Activated CD4-positive, alpha-beta memory T cell treated with anti-CD3 and anti-CD28 coated beads, Interleukin-2, amount 10 ng/mL, durations not matched to agents 7 days and 5 days (primary cell): ENCODE measurements around the gene C14orf132. TPM values are rescaled to one million over a fixed set of nuclear protein-coding genes. Genes with fewer than 3 reads are reported as not detected.
A peak's percentile ranks its signal among the peaks of the same experiment; 100 is the strongest.

Experiments used
- CTCF ChIA-PET: fragments of 350-600 bp; sonication (Branson Sonifier 250); formaldehyde crosslinking; loops from one replicate; lab custom pipeline; 2021; ENCODE audit warnings: antibody characterized with exemption, inconsistent platforms; lab: Charles Lee
- POLR2A ChIA-PET: fragments of 350-600 bp; sonication (Branson Sonifier 250); formaldehyde crosslinking; loops from one replicate; lab custom pipeline; 2021; ENCODE audit warnings: antibody characterized with exemption; lab: Charles Lee
- DNase-seq: peaks from one replicate; pipeline ENCODE4 v3.0.0-alpha.2; 2020
- H3K27ac Mint-ChIP-seq: one replicate; pipeline ENCODE4 v1.8.0; 2021; ENCODE audit warnings: mild to moderate bottlenecking, mixed read lengths
- H3K27me3 Mint-ChIP-seq: one replicate; pipeline ENCODE4 v1.8.0; 2021; ENCODE audit warnings: mixed read lengths
- H3K36me3 Mint-ChIP-seq: one replicate; pipeline ENCODE4 v1.8.0; 2021; ENCODE audit warnings: low read depth, mixed read lengths
- H3K4me1 Mint-ChIP-seq: one replicate; pipeline ENCODE4 v1.8.0; 2021; ENCODE audit warnings: mixed read lengths
- H3K4me3 Mint-ChIP-seq: one replicate; pipeline ENCODE4 v1.8.0; 2021; ENCODE audit warnings: mild to moderate bottlenecking, mixed read lengths
- H3K9me3 Mint-ChIP-seq: one replicate; pipeline ENCODE4 v1.8.0; 2021; ENCODE audit warnings: mixed read lengths
- total RNA-seq, 2 experiments: library from RNA; stranded (reverse); gene quantifications; one replicate each; pipeline ENCODE4 v1.2.3, GENCODE V29; 2021

C14orf132 gene
- total RNA-seq, 2 experiments from 2014 or later: 1.1 to 1.2 TPM

GRCh38 chr14:96027431-96028355, 11.5 kb upstream of the C14orf132 start:
- ChIA-PET CTCF (no interaction called here), POLR2A (no interaction called here)
- Mint-ChIP-seq H3K4me3 (no peak overlapping the region), H3K9me3 (no peaks in the 10 kb centered on the region), H3K4me1 (peaks cover 6% of the 10 kb centered on the region), H3K27me3 (no peaks in the 10 kb centered on the region), H3K27ac (no peak overlapping the region), H3K36me3 (no peaks in the 10 kb centered on the region)
- no peak for DNase-seq

GRCh38 chr14:96029089-96029645, 10.0 kb upstream of the C14orf132 start:
- Mint-ChIP-seq H3K27ac (no peak overlapping the region), H3K4me3 (no peak overlapping the region), H3K36me3 (no peaks in the 10 kb centered on the region), H3K9me3 (no peaks in the 10 kb centered on the region), H3K4me1 (peaks cover 6% of the 10 kb centered on the region), H3K27me3 (no peaks in the 10 kb centered on the region)
- DNase-seq: no peak
- POLR2A ChIA-PET: no interaction called here
- CTCF ChIA-PET: no interaction called here

- Mint-ChIP-seq H3K27ac (no peak overlapping the region), H3K36me3 (no peaks in the 10 kb centered on the region), H3K9me3 (no peaks in the 10 kb centered on the region), H3K27me3 (no peaks in the 10 kb centered on the region), H3K4me3 (no peak overlapping the region), H3K4me1 (peaks cover 6% of the 10 kb centered on the region)
- ChIA-PET CTCF (no interaction called here), POLR2A (no interaction called here)
- no peak for DNase-seq
These were observed 8.9 kb upstream of the C14orf132 start for GRCh38 chr14:96030108-96030760.

GRCh38 chr14:96031691-96032090, 7.5 kb upstream of the C14orf132 start:
- H3K27ac Mint-ChIP-seq: no peak overlapping the region
- no peaks in the 10 kb centered on the region for H3K27me3 Mint-ChIP-seq
- no peaks in the 10 kb centered on the region for H3K9me3 Mint-ChIP-seq
- H3K36me3 Mint-ChIP-seq: no peaks in the 10 kb centered on the region
- no peak for DNase-seq
- peaks cover 6% of the 10 kb centered on the region for H3K4me1 Mint-ChIP-seq
- H3K4me3 Mint-ChIP-seq: no peak overlapping the region
- CTCF ChIA-PET: no interaction called here
- POLR2A ChIA-PET: no interaction called here

GRCh38 chr14:96035456-96035855, 3.7 kb upstream of the C14orf132 start:
- CTCF ChIA-PET: no interaction called here
- peaks cover 30% of the 10 kb centered on the region for H3K27me3 Mint-ChIP-seq
- H3K4me3 Mint-ChIP-seq: no peak overlapping the region
- no peak for DNase-seq
- H3K36me3 Mint-ChIP-seq: no peaks in the 10 kb centered on the region
- H3K4me1 Mint-ChIP-seq: peaks cover 12% of the 10 kb centered on the region
- POLR2A ChIA-PET: no interaction called here
- no peaks in the 10 kb centered on the region for H3K9me3 Mint-ChIP-seq
- H3K27ac Mint-ChIP-seq: no peak overlapping the region

GRCh38 chr14:96037891-96038557, 1.1 kb upstream of the C14orf132 start:
- POLR2A ChIA-PET: no interaction called here

GRCh38 chr14:96038558-96038919, 623 bp upstream of the C14orf132 start:
- Mint-ChIP-seq H3K9me3 (no peaks in the 10 kb centered on the region), H3K4me1 (peaks cover 13% of the 10 kb centered on the region), H3K36me3 (no peaks in the 10 kb centered on the region), H3K27ac (no peak overlapping the region), H3K27me3 (peaks cover 46% of the 10 kb centered on the region), H3K4me3 (peak overlapping the region; percentile 56)
- ChIA-PET CTCF (no interaction called here), POLR2A (no interaction called here)
- DNase-seq: no peak

More at GRCh38 chr14:96037891-96038557, 1.1 kb upstream of the C14orf132 start:
- peaks cover 46% of the 10 kb centered on the region for H3K27me3 Mint-ChIP-seq
- no peak overlapping the region for H3K4me3 Mint-ChIP-seq
- H3K9me3 Mint-ChIP-seq: no peaks in the 10 kb centered on the region
- peaks cover 13% of the 10 kb centered on the region for H3K4me1 Mint-ChIP-seq
- no peak overlapping the region for H3K27ac Mint-ChIP-seq
- CTCF ChIA-PET: no interaction called here
- no peak for DNase-seq
- H3K36me3 Mint-ChIP-seq: no peaks in the 10 kb centered on the region

GRCh38 chr14:96039633-96040311, 610 bp downstream of the C14orf132 start:
- H3K4me3 Mint-ChIP-seq: peak overlapping the region; percentile 63
- ChIA-PET CTCF (no interaction called here), POLR2A (no interaction called here)
- H3K4me1 Mint-ChIP-seq: peaks cover 13% of the 10 kb centered on the region
- no peaks in the 10 kb centered on the region for H3K9me3 Mint-ChIP-seq
- H3K27ac Mint-ChIP-seq: no peak overlapping the region
- peaks cover 46% of the 10 kb centered on the region for H3K27me3 Mint-ChIP-seq
- no peak for DNase-seq
- H3K36me3 Mint-ChIP-seq: no peaks in the 10 kb centered on the region

- ChIA-PET CTCF (no interaction called here), POLR2A (no interaction called here)
- H3K9me3 Mint-ChIP-seq: no peaks in the 10 kb centered on the region
- H3K27ac Mint-ChIP-seq: no peak overlapping the region
- no peak for DNase-seq
- no peaks in the 10 kb centered on the region for H3K36me3 Mint-ChIP-seq
- peak overlapping the region; percentile 33 for H3K4me3 Mint-ChIP-seq
- peaks cover 46% of the 10 kb centered on the region for H3K27me3 Mint-ChIP-seq
- peaks cover 13% of the 10 kb centered on the region for H3K4me1 Mint-ChIP-seq
These were observed 1.7 kb downstream of the C14orf132 start for GRCh38 chr14:96040828-96041371.

GRCh38 chr14:96042248-96042930, 3.2 kb downstream of the C14orf132 start:
- DNase-seq: no peak
- CTCF ChIA-PET: no interaction called here
- Mint-ChIP-seq H3K27ac (no peak overlapping the region), H3K4me3 (no peak overlapping the region), H3K36me3 (no peaks in the 10 kb centered on the region), H3K27me3 (peaks cover 42% of the 10 kb centered on the region), H3K4me1 (peaks cover 13% of the 10 kb centered on the region), H3K9me3 (no peaks in the 10 kb centered on the region)
- POLR2A ChIA-PET: no interaction called here

GRCh38 chr14:96046630-96047029, 7.5 kb downstream of the C14orf132 start:
- Mint-ChIP-seq H3K9me3 (no peaks in the 10 kb centered on the region), H3K36me3 (no peaks in the 10 kb centered on the region), H3K27me3 (peaks cover 5% of the 10 kb centered on the region), H3K4me1 (no peaks in the 10 kb centered on the region), H3K4me3 (no peak overlapping the region), H3K27ac (no peak overlapping the region)
- ChIA-PET CTCF (no interaction called here), POLR2A (no interaction called here)
- DNase-seq: no peak

- Mint-ChIP-seq H3K27ac (no peak overlapping the region), H3K4me3 (no peak overlapping the region), H3K9me3 (no peaks in the 10 kb centered on the region), H3K36me3 (no peaks in the 10 kb centered on the region), H3K27me3 (peaks cover 1% of the 10 kb centered on the region), H3K4me1 (no peaks in the 10 kb centered on the region)
- ChIA-PET CTCF (no interaction called here), POLR2A (no interaction called here)
- no peak for DNase-seq
These were observed 7.9 kb downstream of the C14orf132 start for GRCh38 chr14:96047101-96047500.
